Stimulated activated CD4-positive, alpha-beta T cell treated with anti-CD3 and anti-CD28 coated beads, Interleukin-4, amount 100 ng/mL, for 48 hours (primary cell): ENCODE data around the gene GALNTL6.
"Not testable (repeated sequence)": the region's sequence is repeated elsewhere in the genome, so short reads cannot be mapped to it uniquely, and the experiment has no call there.

Source experiments
- DNase-seq, 2 donors: peaks; one replicate each; pipeline ENCODE4 v3.0.0-alpha.2; 2020; ENCODE audit warnings: low read depth in 2 of 2

The GALNTL6 gene

DNA sequence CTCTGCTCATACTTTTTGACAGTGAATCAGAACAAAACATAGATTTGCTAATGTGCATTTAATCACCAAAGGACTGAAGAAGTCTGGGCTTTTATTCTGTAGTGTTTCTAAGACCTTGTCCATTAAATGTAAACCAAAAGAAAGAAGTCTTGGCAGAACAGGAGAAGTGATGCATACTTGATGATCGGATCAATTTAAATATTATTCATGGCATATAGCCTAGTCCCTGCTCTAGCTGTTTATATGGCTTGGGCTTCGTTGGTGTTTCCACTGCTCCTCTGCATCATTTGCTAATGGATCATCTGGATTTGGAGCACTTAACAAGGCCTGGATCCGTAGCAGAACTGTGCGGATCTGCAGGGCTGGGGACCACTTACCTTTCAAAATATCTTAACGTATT lies 566.6 kb downstream of the GALNTL6 start:
- no peak for DNase-seq

DNA sequence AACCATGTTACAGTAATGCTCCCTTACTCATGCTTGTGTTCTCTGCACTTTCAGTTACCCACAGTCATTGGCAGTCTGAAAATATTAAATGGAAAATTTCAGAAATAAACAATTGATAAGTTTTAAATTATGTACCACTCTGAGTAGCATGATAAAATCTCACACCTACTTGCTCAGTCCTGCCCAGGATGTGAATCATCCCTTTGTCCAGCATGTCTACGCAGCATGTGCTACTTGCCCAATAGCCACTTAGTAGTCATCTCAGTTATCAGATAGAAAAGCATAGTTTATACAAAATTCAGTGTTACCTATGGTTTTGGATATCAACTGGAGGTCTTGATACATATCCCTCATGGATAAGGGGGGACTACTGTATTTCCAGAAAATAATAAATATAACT lies 577.1 kb downstream of the GALNTL6 start:
- no peak for DNase-seq

DNA sequence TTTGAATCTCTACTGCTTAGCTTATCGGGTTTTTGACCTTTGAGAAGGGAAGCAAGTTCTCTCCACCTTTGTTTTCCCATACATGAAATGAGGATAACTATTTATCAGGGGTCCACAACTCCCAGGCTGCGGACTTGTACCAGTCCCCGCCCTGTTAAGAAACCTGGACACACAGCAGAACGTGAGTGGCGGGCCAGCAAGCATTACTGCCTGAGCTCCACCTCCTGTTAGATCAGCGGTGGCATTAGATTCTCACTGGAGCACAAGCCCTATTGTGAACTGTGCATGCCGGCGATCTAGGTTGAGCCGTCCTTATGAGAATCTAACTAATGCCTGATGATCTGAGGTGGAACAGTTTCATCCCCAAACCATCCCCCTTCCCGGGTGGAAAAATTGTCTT lies 579.5 kb downstream of the GALNTL6 start:
- no peak for DNase-seq

DNA sequence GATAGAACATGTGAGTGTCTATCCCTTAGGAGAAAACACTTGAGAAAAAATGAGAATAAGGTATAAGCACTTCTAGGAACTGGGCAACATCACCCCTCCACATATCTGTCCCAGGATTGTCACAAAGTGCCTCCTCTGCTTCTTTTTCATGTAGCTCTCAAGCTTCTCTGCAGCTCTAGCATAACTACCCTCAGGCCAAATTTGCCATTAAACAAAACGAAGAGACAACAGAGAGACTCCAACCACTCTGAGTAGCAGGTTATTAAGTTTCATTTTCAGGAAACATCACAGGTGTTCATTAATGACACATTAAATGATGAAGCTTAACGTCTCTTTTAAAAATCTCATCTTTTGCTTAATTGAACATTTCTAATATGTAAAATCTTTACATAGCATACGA lies 580.0 kb downstream of the GALNTL6 start:
- DNase-seq = no peak

DNA sequence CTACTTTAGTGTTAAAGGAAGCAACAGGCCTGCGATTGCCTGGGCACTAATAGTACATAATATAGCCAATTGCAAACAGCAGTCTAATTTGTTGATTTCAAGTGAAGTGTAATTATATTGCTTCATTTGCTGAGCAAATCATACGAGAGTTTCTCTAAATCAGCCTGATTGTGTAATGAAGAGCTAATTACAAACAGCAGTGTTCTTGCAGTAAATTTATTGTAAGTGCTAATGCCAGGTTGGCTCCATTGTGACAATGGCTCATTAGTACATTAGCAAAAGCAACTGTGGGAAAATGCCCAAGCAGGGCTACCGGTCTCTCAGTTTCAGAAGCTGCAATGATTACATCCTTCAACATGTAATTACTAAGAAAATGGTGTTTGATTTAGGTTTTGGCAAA lies 591.5 kb downstream of the GALNTL6 start:
- no peak for DNase-seq

DNA sequence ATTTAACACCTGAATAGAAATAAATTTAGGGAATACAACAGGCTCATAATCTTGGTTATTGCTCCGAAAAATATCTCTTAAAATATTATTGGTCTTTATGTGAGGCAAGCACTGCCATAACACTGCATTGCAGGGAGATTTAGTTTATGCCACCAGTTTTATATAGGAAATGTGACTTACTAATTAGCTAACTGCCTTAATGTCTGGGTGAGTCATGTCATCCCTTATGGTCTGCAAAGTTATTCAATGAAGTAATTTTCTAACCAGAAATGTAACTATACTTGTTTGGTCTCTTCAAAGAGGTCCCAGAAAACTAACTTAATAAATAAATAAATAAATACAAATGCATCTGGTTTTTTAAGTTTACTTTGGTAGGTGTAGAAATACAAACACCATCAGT lies 597.2 kb downstream of the GALNTL6 start:
- no peak for DNase-seq

DNA sequence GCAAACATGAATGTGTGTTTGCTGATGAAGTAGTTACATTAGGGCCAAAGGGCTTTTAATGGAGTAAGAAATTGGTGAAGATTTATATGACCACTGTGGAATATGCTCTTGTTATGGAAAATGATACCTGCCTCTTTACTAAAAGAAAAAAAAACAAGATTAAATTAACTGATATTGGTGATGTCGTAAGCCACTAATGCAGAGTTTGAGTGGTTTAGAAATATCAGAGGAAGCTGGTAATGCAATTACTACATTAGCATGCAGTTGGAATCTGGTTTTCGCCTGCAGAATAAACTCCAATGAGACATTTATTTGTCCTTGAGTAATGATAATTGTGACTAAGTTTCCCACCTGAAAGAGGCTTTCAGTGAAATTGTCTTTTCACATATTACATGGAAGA lies 597.9 kb downstream of the GALNTL6 start:
- DNase-seq = no peak

DNA sequence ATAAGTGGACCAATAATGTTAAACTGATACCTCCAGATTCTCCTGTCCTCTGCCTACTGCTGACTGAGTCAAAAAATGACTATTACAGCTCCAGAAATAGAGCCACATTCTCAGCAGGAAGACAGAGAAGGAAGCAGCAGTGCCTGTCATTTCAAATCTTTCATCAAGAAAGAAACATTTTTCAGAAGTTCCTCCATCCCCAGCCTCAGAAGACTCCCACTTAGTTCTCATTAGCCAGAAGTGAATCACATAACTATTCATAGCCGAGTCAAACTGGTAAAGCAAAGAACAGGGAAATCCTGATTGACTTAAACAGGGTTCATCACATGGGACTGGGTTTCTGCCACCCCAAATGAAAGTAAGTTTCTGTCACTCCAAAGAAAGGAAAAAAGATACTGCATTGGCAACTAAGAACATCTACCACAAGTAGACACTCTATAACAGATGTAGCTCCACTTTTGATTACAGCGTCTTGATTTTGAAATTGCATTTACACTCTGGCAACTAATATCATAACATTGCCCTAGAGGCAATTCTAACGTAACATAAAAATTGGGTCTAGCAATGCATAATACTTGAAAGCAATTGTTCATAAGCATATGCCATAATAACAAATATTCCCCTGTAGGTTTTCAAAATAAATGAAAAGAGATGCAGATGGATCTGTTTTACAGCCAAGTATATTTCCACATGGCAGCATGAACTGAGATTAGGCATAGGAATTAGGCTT lies 599.8 kb downstream of the GALNTL6 start:
- DNase-seq = no peak

DNA sequence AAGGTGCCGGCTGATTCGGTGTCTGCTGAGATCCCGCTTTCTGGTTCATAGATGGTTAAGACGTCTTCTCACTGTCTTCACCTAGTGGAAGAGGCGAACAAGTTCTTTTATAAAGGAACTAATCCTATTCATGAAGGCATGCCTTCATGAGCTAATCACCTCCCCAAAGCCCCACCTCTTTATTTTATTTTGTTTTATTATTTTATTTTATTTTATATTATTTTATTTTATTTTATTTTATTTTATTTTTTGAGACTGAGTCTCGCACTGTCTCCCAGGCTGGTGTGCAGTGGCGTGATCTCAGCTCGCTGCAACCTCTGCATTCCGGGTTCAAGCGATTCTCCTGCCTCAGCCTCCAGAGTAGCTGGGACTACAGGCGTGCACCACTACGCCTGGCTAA lies 615.8 kb downstream of the GALNTL6 start:
- not testable (repeated sequence) for DNase-seq

DNA sequence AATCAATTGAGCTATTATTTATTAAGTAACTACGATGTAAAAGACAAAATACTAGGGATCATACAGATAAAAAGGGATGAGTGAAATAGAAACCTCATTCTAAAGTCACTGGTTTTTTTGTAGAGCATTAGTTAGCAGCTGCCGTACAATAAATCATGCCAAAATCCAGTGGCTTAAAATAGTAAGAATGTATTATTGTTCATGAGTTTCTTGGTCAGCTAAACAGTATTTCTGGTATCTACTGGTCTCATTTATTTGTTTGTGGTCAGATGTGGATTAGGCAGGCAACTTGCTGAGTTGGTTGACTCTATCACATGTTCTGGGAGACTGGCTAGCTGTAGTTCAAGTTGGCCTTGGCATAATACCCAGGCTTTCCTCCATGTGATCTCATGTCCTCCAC lies 667.3 kb downstream of the GALNTL6 start:
- no peak for DNase-seq

DNA sequence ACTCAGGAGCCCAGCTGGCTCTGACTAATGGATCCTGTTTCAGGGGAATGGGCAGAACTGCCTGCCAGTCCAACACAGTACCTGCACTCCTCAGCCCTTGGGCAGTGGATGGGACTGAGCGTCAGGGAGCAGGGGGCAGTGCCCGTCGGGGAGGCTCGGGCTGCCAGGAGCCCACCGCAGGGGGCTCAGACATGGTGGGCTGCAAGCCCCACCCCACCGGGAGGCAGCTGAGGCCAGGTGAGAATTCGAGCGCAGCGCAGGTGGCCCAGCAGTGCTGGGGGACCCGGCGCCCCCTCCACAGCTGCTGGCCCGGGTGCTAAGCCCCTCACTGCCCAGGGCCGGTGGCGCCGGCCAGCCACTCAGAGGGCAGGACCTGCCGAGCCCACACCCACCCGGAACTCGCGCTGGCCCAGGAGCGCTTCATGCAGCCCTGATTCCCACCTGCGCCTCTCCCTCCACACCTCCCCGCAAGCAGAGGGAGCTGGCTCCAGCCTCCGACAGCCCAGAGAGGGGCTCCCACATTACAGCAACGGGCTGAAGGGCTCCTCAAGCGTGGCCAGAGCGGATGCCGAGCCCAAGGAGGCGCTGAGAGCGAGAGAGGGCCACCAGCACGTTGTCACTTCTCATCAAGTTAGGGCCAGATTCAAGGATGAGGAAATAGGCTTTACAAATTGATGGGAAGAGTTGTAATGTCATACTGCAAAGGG lies 668.8 kb downstream of the GALNTL6 start:
- no peak for DNase-seq

DNA sequence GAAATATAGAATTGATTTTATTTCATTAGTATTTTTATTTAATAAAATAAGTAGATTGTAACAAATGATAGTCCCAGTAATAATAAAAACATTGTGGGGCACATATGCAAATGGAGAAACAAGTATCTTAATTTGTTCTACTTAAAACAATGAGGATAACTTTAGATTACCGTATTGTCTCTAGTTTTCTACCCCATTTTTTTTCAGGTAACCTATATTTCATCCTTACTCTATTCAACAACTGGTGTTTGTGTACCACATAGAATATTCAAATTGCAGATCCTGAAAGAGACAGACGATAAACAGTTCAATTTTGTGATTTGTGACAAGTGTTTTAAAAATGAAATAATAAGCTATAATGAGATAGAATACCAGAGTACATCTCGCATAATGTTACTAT lies 671.8 kb downstream of the GALNTL6 start:
- DNase-seq = no peak

DNA sequence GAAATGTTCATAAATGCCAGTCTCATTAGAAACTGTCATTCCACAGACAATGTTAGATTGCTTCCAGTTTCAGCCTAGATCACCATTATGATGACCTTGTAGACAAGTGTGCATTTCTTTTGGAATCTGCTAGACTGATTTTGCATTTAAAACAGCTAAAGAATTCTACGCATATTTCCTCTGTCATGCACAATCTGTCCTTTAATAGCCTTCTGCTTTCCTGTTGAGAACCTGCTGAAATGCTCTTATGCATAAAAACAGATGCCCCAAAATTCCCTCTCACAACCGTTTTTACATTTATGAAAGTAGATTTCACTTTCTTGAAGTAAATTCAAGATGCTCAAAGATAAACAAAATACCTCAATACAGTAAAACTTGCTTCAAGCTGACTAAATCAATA lies 673.3 kb downstream of the GALNTL6 start:
- DNase-seq = no peak

DNA sequence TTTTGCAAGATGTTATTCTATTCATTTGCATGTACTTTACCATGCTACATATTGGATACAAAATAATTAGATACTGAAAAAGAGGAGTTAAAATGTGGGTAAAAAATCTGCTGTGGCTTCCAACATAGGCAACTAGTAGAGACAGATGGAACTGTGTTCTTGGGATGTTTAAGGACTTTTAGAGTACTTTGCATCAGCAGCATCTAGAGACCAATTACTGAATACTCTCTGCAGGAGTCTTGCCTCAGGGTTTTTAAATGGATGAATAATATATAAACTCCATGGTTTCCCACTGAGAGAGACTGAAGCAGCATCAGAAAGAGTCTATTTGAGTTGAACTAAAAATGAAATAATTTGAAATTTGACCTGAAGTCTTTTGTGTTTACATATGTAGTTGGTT lies 676.7 kb downstream of the GALNTL6 start:
- no peak for DNase-seq

DNA sequence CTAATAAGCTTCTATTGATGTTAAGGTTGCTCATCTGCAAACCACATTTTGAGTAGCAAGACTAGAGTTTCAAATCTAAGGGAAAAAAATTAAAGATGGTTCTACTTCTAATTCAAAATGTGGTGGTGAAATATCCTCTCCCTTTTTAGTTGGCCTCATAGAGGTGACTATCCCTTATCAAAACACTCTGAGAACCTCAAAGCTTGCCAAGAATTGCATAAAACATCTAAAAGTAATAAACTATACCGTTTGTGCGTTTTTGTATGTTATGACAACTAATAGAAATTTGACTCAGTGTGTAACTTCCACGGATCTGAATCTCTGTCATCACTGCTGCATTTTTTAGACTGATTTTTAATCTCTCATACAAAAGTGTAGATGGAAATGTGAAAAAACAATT lies 682.6 kb downstream of the GALNTL6 start:
- DNase-seq = no peak

DNA sequence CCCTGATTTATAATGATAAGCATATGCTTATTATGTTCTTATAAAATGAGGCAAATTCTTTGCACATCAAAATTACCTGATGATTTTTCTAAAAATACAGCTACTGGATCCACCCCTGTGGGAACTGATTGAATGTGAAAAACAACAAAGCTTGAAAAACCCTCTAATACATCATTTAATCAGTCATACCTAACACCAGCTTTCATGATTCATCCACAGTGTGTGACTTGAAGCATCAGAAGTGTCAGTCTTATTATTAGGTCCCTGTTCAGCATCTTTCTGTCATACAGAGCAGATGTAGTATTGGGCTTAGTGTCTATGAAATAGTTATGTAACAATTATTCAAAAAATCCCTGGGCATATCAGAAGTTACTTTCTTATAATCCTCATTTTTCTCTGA lies 684.1 kb downstream of the GALNTL6 start:
- DNase-seq = no peak

DNA sequence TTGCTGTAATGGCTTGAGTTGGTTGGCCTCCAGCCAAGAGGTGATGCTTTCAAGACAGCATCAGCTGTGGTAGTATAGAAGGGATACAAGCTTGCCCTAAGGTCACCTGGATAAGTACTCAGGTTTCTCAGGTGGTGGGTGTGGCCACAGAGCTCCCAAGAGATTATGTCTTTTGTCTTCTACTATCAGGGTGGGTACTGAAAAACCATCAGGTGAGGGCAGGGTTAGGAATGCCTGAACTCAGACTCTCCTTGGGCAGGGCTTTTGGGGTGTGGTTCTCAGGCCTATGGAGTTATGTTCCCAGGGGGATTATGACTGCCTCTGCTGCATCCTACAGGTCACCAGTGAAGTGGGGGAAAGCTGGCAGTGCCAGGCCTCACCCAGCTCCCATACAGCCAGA lies 700.8 kb downstream of the GALNTL6 start:
- no peak for DNase-seq

DNA sequence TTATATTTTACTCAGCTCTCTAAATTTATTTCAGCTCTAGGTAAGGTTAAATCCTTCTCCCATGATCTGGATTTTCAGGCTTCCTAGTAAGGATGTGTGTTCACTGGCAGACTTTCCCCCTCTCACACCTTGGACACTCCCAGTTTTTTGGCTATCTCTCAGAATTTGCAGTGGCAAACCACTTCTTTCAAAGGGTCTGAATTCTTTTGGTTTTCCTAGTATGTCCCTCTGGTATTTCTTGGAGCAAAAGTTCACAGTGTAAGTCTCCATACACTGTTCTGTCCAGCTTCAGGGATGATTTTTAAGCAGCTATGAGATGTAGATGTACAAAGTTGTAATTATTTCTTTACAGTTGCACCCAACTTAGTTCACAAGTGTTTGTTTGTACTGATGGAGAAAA lies 701.6 kb downstream of the GALNTL6 start:
- DNase-seq = no peak

DNA sequence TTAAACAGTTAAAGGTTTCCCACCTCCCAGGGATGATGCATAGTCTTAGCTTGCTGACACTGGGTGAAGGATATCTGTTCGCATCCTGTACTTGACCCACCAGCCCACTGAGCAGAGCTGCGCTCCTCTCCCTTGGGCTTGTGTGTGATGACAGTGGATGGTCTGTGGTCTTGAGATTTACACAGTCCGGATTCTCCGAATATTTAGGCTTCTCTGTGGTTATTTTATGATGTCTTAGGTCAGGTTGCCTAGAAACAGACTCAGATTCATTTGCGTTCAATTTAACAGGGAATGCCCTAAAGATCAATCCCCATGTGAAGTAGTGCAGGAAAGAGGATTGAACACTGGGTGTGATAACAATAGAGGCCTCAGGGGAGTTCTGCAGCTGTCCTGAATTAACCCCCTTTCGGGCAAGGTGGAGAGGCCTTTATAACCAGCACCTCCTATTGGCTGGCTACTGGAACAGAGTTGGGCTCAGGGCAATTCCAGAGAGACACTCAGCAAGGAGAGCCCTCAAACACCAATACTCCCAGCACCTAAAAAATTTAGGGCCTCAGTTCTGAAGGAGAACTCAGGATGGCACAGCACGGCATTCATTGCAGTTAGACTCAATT lies 702.2 kb downstream of the GALNTL6 start:
- no peak for DNase-seq

DNA sequence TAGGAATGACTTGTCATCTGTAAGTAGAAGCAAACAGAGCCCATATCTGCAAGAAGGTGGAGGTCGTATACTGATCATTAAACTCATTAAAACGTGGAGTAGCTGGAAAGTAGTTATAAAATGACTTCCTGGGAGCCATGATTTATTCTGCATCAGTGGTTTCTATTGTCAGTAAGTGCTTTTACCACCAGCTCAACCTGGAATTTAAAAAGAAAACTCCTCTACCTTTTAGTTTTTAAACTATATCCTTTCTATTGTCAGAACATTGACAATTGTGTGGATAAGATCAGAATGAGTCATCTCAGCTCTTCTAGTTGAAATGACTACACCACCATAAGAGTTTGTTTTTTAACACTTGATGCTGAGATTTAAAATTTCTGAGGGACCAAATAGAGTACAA lies 704.2 kb downstream of the GALNTL6 start:
- DNase-seq = no peak

DNA sequence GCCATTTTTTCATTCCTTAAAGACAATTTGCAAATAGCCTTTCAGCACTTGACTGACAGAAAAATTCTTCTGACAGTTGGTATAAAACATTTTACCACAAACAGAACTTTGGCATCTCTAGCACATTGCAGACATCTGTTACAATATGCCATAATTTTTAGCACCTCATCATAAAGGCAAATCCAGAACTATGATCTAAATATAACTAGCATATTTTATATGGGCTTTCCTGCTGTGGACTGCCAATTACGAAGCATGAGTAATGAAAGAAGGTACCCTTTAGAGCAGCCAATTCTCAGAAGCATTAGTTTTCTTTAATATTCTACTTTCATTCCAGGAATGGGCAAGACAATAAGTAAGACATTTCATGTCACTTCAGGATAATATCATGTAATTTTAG lies 708.0 kb downstream of the GALNTL6 start:
- DNase-seq = no peak

DNA sequence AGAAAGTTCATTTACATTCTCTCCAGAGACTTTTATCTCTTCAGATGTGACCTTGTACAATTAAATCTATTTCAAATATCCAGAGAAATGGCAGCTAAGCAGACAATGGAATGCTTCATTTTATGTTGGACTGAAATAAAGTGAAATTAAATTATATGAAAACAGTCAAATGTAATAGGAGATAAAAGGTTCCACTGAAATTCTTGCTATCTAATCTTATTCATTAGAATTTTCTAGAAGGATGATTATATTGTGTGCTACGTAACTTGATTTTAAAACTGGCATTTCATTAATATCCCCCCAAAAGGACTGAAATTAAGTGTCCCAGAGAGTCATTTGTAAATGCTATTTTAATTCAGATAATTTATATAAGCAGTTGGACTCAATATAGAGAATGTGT lies 708.5 kb downstream of the GALNTL6 start:
- no peak for DNase-seq

DNA sequence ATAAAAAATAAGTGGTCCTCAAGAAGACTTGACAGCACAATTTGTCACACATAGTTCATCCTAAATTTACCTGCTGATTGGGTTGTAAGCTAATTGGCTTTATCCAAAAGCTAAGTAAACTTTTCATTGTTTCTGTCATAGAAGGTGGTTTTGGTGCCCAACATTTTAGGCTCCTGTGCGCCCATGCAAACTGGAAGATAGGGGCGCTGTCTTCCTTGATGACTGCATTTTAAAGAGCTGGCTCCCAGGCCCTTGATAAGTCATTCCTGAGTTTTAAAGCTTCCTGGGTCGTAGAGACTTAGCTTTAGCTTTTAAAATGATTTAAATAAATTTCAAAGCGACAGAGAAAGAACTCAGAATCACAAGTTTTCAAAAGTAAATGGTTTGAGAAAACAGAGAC lies 730.0 kb downstream of the GALNTL6 start:
- DNase-seq = no peak
